GM23338 (cell line): Measurements from ENCODE around the gene GPD1L. TPM values are rescaled to one million over a fixed set of nuclear protein-coding genes. Genes with fewer than 3 reads are reported as not detected.

Experiments
- ATAC-seq: fragments of 200-7000 bp; cut with Tn5 transposase; 3 replicates; pipeline ENCODE4 v1.9.1; 2020
- DNase-seq: peaks from one replicate; pipeline ENCODE4 v3.0.0-alpha.2; 2015; ENCODE audit warnings: low spot score
- H2AFZ ChIP-seq: fragments of 200-600 bp; sonication (generic); 2 replicates; pipeline ENCODE4 v1.8.0; 2016; ENCODE audit warnings: antibody characterized with exemption, mild to moderate bottlenecking, moderate library complexity
- H3F3A ChIP-seq: fragments of 200-600 bp; sonication (generic); replicated peaks from 2 replicates; pipeline ENCODE4 v1.8.0; 2017; ENCODE audit warnings: antibody characterized with exemption, mixed run types, low read depth
- H3K27ac ChIP-seq: fragments of 200-600 bp; sonication (generic); 2 replicates; pipeline ENCODE4 v1.6.1; 2016; ENCODE audit warnings: low read depth
- H3K27me3 ChIP-seq: fragments of 200-600 bp; sonication (generic); 2 replicates; pipeline ENCODE4 v1.8.0; 2016; ENCODE audit warnings: mild to moderate bottlenecking, mixed run types, moderate library complexity; ENCODE audit not compliant: insufficient read depth
- H3K36me3 ChIP-seq: fragments of 200-600 bp; sonication (generic); 2 replicates; pipeline ENCODE4 v1.8.0; 2016; ENCODE audit warnings: mild to moderate bottlenecking; ENCODE audit not compliant: insufficient read depth
- H3K4me1 ChIP-seq: fragments of 200-600 bp; sonication (generic); 2 replicates; pipeline ENCODE4 v1.8.0; 2016; ENCODE audit warnings: mild to moderate bottlenecking, moderate library complexity; ENCODE audit not compliant: insufficient read depth
- H3K4me2 ChIP-seq: fragments of 200-600 bp; sonication (generic); 2 replicates; pipeline ENCODE4 v1.7.1; 2017; ENCODE audit warnings: mixed run types
- H3K4me3 ChIP-seq: fragments of 200-600 bp; sonication (generic); 2 replicates; pipeline ENCODE4 v1.6.1; 2016; ENCODE audit warnings: mixed run types
- H3K79me2 ChIP-seq: fragments of 200-600 bp; sonication (generic); replicated peaks from 2 replicates; pipeline ENCODE4 v1.8.0; 2017; ENCODE audit warnings: mild to moderate bottlenecking; ENCODE audit not compliant: insufficient read depth
- H3K9me2 ChIP-seq: fragments of 200-600 bp; sonication (generic); 2 replicates; pipeline ENCODE4 v1.8.0; 2017; ENCODE audit not compliant: insufficient read depth
- H4K20me1 ChIP-seq: fragments of 200-600 bp; sonication (generic); replicated peaks from 2 replicates; pipeline ENCODE4 v1.8.0; 2017; ENCODE audit warnings: mild to moderate bottlenecking; ENCODE audit not compliant: insufficient read depth
- H3K27ac Mint-ChIP-seq: 2 replicates; pipeline ENCODE4 v1.8.0; 2020; ENCODE audit warnings: inconsistent platforms, mild to moderate bottlenecking, moderate library complexity, mixed read lengths
- H3K27me3 Mint-ChIP-seq: 3 replicates; pipeline ENCODE4 v1.8.0; 2022; ENCODE audit warnings: low read depth, mild to moderate bottlenecking, moderate library complexity, mixed read lengths, inconsistent platforms; ENCODE audit not compliant: insufficient read depth, poor library complexity
- H3K36me3 Mint-ChIP-seq: 3 replicates; pipeline ENCODE4 v1.8.0; 2021; ENCODE audit warnings: low read depth, mild to moderate bottlenecking, inconsistent platforms, moderate library complexity, mixed read lengths
- H3K4me1 Mint-ChIP-seq: 3 replicates; pipeline ENCODE4 v1.8.0; 2020; ENCODE audit warnings: mild to moderate bottlenecking, inconsistent platforms, mixed read lengths
- H3K4me3 Mint-ChIP-seq: 3 replicates; pipeline ENCODE4 v1.8.0; 2021; ENCODE audit warnings: moderate library complexity, mild to moderate bottlenecking, inconsistent platforms, mixed read lengths
- H3K9me3 Mint-ChIP-seq: 3 replicates; pipeline ENCODE4 v1.8.0; 2020; ENCODE audit warnings: moderate library complexity, mild to moderate bottlenecking, inconsistent platforms, mixed read lengths
- EZH2phosphoT487 ChIP-seq: fragments of 200-600 bp; sonication (generic); IDR thresholded peaks from one replicate; pipeline ENCODE4 v1.8.1; 2018; ENCODE audit warnings: antibody characterized with exemption; ENCODE audit not compliant: unreplicated experiment
- JUNB ChIP-seq: IDR thresholded peaks from one replicate; pipeline ENCODE4 v1.6.1; 2016; ENCODE audit warnings: antibody characterized with exemption; ENCODE audit not compliant: unreplicated experiment
- NANOG ChIP-seq: IDR thresholded peaks from 2 replicates; pipeline ENCODE4 v1.6.1; 2016; ENCODE audit warnings: antibody characterized with exemption, borderline replicate concordance
- POLR2AphosphoS5 ChIP-seq: IDR thresholded peaks from 2 replicates; pipeline ENCODE4 v1.6.1; 2016; ENCODE audit warnings: antibody characterized with exemption, low read depth
- STAT1 ChIP-seq: IDR thresholded peaks from one replicate; pipeline ENCODE4 v1.6.1; 2016; ENCODE audit warnings: antibody characterized with exemption; ENCODE audit not compliant: unreplicated experiment
- ZNF114 ChIP-seq: fragments of 250-450 bp; sonication (Bioruptor Pico); IDR thresholded peaks from 2 replicates; pipeline ENCODE4 v1.5.0; 2020; ENCODE audit warnings: mild to moderate bottlenecking, moderate library complexity
- ZNF331 ChIP-seq: fragments of 250-450 bp; sonication (Bioruptor Pico); IDR thresholded peaks from 2 replicates; pipeline ENCODE4 v1.5.0; 2020; ENCODE audit warnings: low read depth, mild to moderate bottlenecking, moderate library complexity
- polyA plus RNA-seq: library from polyadenylated mRNA; unstranded; fragments of >200 nt; fragmentation: Nextera tagmentation; extraction: Ambion mirVana; gene quantifications from 2 replicates; pipeline ENCODE4 v1.2.1, GENCODE V29; 2016
- total RNA-seq: library from RNA; depleted of rRNA; stranded (reverse); fragments of >200 nt; shearing (Covaris generic); gene quantifications from 2 replicates; pipeline ENCODE4 v1.2.3, GENCODE V29; 2014
- TF ChIP-seq, protein P1 (sequence below): fragments of 250-450 bp; sonication (Bioruptor Pico); IDR thresholded peaks from 2 replicates; pipeline ENCODE4 v1.5.0; 2020; ENCODE audit warnings: mild to moderate bottlenecking, moderate library complexity
- TF ChIP-seq, protein P2 (sequence below): IDR thresholded peaks from one replicate; pipeline ENCODE4 v1.6.1; 2018; ENCODE audit warnings: antibody characterized with exemption; ENCODE audit not compliant: unreplicated experiment
- TF ChIP-seq, protein P3 (sequence below): IDR thresholded peaks from 2 replicates; pipeline ENCODE4 v1.6.1; 2016; ENCODE audit warnings: antibody characterized with exemption
- TF ChIP-seq, protein P4 (sequence below), 2 experiments: fragments of 200-600 bp in 1 of 2; sonication (generic) in 1 of 2; conservative IDR thresholded peaks; 2 replicates each; pipeline versions ENCODE4 v1.5.1 to v1.6.1; 2016 to 2017; ENCODE audit warnings: antibody characterized with exemption in 2 of 2, low read depth in 2 of 2, mild to moderate bottlenecking in 2 of 2, moderate library complexity in 1 of 2

Gene GPD1L
- total and polyA plus RNA-seq, 2 experiments from 2014 or later = 2.0 to 6.4 TPM

DNA sequence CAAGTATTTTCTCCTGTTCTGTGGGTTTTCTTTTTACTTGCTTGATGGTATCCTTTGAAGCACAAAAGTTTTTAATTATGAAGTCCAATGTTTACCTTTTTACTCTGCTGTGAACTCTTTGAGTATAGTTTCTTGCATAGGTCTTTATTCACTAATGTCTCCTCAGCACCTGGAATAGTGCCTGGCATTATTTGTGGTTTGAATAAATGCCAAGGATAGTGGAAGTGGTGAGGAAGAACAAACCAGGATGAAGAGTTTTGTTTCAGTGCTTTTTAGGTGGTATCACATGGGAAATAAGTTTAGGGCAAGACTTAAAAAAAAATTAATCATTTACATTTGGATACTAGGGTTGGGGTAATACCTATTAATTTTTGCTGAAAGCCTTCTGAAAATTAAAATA, 25.7 kb downstream of the GPD1L start:
- no peaks in the 10 kb centered on the region for H3K36me3 ChIP-seq
- ATAC-seq (no peak), DNase-seq (no peak)
- no peaks in the 10 kb centered on the region for H3K79me2 ChIP-seq
- no peaks in the 10 kb centered on the region; the same call in 2 of the 3 replicates for H3K36me3 Mint-ChIP-seq
- H3K4me3 Mint-ChIP-seq = no peak overlapping the region
- H3K27me3 Mint-ChIP-seq = no peaks in the 10 kb centered on the region
- H3K4me2 ChIP-seq = no peak overlapping the region
- H3K27ac ChIP-seq = no peak overlapping the region
- H4K20me1 ChIP-seq = no peaks in the 10 kb centered on the region
- no peak overlapping the region for H2AFZ ChIP-seq
- no peaks in the 10 kb centered on the region for H3K4me1 ChIP-seq
- no peak overlapping the region for H3K27ac Mint-ChIP-seq
- no peaks in the 10 kb centered on the region for H3F3A ChIP-seq
- H3K4me1 Mint-ChIP-seq = no peaks in the 10 kb centered on the region; the same call in 1 of the 3 replicates
- TF ChIP-seq, protein P1, sequence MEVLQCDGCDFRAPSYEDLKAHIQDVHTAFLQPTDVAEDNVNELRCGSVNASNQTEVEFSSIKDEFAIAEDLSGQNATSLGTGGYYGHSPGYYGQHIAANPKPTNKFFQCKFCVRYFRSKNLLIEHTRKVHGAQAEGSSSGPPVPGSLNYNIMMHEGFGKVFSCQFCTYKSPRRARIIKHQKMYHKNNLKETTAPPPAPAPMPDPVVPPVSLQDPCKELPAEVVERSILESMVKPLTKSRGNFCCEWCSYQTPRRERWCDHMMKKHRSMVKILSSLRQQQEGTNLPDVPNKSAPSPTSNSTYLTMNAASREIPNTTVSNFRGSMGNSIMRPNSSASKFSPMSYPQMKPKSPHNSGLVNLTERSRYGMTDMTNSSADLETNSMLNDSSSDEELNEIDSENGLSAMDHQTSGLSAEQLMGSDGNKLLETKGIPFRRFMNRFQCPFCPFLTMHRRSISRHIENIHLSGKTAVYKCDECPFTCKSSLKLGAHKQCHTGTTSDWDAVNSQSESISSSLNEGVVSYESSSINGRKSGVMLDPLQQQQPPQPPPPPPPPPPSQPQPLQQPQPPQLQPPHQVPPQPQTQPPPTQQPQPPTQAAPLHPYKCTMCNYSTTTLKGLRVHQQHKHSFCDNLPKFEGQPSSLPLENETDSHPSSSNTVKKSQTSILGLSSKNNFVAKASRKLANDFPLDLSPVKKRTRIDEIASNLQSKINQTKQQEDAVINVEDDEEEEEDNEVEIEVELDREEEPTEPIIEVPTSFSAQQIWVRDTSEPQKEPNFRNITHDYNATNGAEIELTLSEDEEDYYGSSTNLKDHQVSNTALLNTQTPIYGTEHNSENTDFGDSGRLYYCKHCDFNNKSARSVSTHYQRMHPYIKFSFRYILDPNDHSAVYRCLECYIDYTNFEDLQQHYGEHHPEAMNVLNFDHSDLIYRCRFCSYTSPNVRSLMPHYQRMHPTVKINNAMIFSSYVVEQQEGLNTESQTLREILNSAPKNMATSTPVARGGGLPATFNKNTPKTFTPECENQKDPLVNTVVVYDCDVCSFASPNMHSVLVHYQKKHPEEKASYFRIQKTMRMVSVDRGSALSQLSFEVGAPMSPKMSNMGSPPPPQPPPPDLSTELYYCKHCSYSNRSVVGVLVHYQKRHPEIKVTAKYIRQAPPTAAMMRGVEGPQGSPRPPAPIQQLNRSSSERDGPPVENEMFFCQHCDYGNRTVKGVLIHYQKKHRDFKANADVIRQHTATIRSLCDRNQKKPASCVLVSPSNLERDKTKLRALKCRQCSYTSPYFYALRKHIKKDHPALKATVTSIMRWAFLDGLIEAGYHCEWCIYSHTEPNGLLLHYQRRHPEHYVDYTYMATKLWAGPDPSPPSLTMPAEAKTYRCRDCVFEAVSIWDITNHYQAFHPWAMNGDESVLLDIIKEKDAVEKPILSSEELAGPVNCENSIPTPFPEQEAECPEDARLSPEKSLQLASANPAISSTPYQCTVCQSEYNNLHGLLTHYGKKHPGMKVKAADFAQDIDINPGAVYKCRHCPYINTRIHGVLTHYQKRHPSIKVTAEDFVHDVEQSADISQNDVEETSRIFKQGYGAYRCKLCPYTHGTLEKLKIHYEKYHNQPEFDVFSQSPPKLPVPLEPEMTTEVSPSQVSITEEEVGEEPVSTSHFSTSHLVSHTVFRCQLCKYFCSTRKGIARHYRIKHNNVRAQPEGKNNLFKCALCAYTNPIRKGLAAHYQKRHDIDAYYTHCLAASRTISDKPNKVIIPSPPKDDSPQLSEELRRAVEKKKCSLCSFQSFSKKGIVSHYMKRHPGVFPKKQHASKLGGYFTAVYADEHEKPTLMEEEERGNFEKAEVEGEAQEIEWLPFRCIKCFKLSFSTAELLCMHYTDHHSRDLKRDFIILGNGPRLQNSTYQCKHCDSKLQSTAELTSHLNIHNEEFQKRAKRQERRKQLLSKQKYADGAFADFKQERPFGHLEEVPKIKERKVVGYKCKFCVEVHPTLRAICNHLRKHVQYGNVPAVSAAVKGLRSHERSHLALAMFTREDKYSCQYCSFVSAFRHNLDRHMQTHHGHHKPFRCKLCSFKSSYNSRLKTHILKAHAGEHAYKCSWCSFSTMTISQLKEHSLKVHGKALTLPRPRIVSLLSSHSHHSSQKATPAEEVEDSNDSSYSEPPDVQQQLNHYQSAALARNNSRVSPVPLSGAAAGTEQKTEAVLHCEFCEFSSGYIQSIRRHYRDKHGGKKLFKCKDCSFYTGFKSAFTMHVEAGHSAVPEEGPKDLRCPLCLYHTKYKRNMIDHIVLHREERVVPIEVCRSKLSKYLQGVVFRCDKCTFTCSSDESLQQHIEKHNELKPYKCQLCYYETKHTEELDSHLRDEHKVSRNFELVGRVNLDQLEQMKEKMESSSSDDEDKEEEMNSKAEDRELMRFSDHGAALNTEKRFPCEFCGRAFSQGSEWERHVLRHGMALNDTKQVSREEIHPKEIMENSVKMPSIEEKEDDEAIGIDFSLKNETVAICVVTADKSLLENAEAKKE = no peak
- TF ChIP-seq, protein P2, sequence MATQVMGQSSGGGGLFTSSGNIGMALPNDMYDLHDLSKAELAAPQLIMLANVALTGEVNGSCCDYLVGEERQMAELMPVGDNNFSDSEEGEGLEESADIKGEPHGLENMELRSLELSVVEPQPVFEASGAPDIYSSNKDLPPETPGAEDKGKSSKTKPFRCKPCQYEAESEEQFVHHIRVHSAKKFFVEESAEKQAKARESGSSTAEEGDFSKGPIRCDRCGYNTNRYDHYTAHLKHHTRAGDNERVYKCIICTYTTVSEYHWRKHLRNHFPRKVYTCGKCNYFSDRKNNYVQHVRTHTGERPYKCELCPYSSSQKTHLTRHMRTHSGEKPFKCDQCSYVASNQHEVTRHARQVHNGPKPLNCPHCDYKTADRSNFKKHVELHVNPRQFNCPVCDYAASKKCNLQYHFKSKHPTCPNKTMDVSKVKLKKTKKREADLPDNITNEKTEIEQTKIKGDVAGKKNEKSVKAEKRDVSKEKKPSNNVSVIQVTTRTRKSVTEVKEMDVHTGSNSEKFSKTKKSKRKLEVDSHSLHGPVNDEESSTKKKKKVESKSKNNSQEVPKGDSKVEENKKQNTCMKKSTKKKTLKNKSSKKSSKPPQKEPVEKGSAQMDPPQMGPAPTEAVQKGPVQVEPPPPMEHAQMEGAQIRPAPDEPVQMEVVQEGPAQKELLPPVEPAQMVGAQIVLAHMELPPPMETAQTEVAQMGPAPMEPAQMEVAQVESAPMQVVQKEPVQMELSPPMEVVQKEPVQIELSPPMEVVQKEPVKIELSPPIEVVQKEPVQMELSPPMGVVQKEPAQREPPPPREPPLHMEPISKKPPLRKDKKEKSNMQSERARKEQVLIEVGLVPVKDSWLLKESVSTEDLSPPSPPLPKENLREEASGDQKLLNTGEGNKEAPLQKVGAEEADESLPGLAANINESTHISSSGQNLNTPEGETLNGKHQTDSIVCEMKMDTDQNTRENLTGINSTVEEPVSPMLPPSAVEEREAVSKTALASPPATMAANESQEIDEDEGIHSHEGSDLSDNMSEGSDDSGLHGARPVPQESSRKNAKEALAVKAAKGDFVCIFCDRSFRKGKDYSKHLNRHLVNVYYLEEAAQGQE = no peak
- TF ChIP-seq ZNF331 (CRISPR knock-in tag) = no peak
- TF ChIP-seq, protein P3, sequence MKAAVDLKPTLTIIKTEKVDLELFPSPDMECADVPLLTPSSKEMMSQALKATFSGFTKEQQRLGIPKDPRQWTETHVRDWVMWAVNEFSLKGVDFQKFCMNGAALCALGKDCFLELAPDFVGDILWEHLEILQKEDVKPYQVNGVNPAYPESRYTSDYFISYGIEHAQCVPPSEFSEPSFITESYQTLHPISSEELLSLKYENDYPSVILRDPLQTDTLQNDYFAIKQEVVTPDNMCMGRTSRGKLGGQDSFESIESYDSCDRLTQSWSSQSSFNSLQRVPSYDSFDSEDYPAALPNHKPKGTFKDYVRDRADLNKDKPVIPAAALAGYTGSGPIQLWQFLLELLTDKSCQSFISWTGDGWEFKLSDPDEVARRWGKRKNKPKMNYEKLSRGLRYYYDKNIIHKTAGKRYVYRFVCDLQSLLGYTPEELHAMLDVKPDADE = no peak
- TF ChIP-seq STAT1 = no peak
- no peak for TF ChIP-seq ZNF114
- TF ChIP-seq NANOG = no peak
- no peak for TF ChIP-seq JUNB
- TF ChIP-seq EZH2phosphoT487 = no peak
- TF ChIP-seq POLR2AphosphoS5 = no peak
- TF ChIP-seq, protein P4, sequence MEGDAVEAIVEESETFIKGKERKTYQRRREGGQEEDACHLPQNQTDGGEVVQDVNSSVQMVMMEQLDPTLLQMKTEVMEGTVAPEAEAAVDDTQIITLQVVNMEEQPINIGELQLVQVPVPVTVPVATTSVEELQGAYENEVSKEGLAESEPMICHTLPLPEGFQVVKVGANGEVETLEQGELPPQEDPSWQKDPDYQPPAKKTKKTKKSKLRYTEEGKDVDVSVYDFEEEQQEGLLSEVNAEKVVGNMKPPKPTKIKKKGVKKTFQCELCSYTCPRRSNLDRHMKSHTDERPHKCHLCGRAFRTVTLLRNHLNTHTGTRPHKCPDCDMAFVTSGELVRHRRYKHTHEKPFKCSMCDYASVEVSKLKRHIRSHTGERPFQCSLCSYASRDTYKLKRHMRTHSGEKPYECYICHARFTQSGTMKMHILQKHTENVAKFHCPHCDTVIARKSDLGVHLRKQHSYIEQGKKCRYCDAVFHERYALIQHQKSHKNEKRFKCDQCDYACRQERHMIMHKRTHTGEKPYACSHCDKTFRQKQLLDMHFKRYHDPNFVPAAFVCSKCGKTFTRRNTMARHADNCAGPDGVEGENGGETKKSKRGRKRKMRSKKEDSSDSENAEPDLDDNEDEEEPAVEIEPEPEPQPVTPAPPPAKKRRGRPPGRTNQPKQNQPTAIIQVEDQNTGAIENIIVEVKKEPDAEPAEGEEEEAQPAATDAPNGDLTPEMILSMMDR (conservative IDR thresholded peaks at IDR 0.05; ENCODE audit: low read depth in 2 of 2) = no peak
- no peaks in the 10 kb centered on the region for H3K9me3 Mint-ChIP-seq
- H3K27me3 ChIP-seq = no peaks in the 10 kb centered on the region
- H3K9me2 ChIP-seq = 0 out of 2 replicates have a peak, but pooled peaks cover 6% of the 10 kb centered on the region
- no peak overlapping the region for H3K4me3 ChIP-seq
